Loucy (cell line): ENCODE data around the gene BANF1.

Experiments
- EZH2phosphoT487 ChIP-seq: fragments of 200-600 bp; IDR thresholded peaks from 2 replicates; pipeline ENCODE4 v1.6.1; 2018; ENCODE audit warnings: antibody characterized with exemption, mild to moderate bottlenecking, moderate library complexity, borderline replicate concordance
- TF ChIP-seq, protein P1 (sequence below): fragments of 200-600 bp; sonication (generic); conservative IDR thresholded peaks from 2 replicates; pipeline ENCODE4 v1.5.1; 2014; ENCODE audit warnings: mild to moderate bottlenecking, antibody characterized with exemption, low read length

DNA sequence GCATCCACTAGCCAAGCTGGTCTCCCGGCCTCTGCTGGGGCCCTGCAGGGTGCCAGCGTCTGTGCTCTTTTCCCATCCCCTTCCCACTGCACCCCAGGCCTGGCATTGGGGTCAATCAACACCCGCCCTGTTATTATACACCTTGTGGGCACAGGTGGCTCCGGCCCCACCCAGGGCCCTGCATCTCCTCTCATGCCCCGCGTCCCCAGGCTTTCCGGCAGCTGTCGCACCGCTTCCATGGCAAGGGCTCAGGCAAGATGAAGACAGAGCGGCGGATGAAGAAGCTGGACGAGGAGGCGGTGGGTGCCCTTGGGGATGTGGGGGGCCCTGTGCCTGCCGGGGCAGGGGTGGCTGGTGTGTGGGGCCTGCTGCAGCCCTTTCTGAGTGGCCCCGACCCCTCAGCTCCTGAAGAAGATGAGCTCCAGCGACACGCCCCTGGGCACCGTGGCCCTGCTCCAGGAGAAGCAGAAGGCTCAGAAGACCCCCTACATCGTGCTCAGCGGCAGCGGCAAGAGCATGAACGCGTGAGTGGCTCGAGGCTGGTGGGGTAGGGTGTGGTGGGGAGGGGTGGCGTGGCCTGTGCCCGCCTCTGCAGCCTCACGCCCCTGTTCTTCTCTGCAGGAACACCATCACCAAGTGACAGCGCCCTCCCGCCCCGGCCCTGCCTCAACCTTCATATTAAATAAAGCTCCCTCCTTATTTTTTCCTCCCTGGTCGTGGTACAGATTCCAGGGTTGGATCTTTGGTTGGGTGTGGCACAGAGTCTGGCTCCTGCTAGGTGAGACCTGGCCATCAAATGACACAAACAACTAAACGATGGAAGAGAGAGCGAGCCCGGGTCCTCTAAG lies 23.7 kb upstream of the BANF1 start:
- TF ChIP-seq, protein P1, sequence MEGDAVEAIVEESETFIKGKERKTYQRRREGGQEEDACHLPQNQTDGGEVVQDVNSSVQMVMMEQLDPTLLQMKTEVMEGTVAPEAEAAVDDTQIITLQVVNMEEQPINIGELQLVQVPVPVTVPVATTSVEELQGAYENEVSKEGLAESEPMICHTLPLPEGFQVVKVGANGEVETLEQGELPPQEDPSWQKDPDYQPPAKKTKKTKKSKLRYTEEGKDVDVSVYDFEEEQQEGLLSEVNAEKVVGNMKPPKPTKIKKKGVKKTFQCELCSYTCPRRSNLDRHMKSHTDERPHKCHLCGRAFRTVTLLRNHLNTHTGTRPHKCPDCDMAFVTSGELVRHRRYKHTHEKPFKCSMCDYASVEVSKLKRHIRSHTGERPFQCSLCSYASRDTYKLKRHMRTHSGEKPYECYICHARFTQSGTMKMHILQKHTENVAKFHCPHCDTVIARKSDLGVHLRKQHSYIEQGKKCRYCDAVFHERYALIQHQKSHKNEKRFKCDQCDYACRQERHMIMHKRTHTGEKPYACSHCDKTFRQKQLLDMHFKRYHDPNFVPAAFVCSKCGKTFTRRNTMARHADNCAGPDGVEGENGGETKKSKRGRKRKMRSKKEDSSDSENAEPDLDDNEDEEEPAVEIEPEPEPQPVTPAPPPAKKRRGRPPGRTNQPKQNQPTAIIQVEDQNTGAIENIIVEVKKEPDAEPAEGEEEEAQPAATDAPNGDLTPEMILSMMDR = no peak
- no peak for TF ChIP-seq EZH2phosphoT487
